Hematopoietic multipotent progenitor cell treated with erythropoietin and hydrocortisone succinate and interleukin-3 and kit ligand, for 17 days (in vitro differentiated cells): ENCODE results near the gene RFX4.

Experiments used
- DNase-seq: peaks from one replicate; pipeline ENCODE4 v3.0.0-alpha.2; 2015; ENCODE audit warnings: low spot score

Gene RFX4

DNA sequence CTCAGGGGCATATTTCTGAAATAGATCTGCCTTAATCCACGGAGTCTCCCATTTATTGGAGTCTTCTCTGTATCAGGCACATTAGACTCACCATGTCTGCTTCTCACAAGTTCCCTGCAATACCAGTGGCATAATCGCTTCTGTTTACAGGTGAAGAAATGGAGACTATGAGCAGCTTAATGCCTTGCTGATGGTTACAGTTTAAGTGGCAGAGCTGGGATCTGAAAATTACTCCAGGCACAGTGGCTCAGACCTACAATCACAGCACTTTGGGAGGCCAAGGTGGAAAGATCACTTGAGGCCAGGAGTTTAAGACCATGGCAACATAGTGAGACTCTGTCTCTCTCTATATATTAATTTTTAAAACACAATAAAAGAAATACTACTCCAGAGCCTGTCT lies 184.4 kb downstream of the RFX4 start:
- DNase-seq, result no peak

DNA sequence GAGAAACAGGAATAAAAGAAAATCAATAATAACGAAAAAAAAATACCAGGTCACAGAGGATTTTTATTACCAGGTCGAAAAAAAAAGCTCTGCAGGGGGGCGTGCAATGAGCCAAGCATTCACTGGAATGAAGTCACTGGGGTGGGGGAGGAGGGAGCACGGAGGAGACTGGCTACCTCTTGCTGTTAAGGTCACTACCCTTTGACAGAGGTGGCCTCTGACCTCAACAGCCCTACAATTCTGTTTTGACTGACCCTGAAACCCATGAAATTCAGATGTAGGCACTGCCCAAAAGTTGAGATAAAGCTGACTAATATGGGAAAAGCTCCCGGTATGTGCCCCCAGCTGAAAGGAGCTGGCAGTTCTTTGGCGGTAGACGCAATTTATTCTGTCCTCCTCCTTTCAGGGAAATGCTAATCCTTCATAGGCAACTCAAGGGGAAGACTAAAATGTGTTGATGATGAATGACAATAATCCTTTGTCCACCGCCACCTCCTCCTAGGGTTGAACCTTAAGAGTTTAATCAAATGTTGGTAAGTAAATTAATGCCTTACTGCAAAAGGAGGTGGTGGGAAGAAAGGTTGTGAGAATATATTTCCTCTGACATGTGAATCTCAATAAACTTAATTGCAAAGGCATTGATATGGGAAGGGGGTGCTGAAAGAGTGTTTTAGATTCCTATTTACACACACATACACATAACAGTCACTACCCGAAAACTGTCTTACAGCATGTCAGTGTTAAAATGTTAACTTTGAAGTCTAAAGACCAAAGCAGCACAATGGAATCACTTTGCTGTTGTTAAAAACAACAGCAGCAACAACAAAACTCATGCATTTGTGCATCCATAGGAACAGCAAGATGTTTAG lies 185.4 kb downstream of the RFX4 start:
- no peak for DNase-seq

DNA sequence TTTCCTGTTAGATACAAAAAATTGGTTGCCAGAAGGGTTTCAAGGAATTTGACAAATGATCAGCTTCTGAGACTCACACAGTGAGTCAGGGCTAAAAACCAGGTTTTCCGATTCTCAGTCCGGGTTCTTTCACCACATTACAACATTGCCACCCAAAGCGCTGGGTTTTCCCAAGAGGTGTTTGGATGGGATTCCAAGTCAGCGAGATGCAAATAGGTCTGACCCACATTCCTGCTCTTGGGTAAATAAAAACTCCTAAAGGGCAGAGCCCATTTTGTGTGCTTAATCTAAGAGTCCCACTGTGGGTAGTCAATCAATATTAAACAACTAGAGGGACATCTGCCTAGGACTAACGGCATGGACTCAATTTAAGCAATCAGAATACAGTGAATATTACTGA lies 186.3 kb downstream of the RFX4 start:
- no peak for DNase-seq

DNA sequence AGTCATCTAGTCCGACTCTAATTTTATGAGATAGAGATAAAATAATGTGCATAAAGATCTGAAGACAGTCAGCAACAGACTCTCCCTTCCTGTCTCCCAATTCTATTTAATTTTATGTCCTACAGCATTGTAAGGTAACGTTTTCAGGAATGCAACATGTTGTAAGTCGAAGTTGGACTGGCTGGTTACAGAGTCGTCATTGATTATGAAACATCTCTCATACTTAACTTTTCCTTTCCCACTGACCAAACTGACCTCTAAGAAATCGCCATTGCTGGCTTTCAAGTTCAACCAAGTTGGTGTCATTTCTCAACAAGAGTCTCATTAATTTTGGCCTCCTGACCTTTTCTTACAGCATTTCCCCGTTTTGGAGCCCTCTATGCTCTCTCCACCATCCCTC lies 186.7 kb downstream of the RFX4 start:
- no peak for DNase-seq

DNA sequence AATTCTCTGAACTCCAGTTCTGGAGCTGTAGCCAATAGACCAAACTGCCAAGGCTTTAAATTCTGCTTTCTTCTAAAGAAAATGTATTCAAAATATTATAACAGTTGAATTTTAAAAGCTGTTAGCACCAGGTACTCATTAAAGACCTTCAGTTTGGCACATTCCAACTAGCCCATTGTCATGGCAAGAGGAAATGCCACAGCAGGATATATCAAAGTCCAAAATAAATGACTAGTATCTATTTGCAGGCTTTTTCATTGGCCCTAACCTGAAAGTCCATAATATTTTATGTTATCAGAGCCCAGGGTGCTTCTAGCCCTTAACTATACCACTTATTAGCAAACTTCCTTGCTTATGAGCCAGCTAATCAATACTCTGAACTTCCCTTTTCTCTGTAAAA lies 188.6 kb downstream of the RFX4 start:
- DNase-seq, result no peak

DNA sequence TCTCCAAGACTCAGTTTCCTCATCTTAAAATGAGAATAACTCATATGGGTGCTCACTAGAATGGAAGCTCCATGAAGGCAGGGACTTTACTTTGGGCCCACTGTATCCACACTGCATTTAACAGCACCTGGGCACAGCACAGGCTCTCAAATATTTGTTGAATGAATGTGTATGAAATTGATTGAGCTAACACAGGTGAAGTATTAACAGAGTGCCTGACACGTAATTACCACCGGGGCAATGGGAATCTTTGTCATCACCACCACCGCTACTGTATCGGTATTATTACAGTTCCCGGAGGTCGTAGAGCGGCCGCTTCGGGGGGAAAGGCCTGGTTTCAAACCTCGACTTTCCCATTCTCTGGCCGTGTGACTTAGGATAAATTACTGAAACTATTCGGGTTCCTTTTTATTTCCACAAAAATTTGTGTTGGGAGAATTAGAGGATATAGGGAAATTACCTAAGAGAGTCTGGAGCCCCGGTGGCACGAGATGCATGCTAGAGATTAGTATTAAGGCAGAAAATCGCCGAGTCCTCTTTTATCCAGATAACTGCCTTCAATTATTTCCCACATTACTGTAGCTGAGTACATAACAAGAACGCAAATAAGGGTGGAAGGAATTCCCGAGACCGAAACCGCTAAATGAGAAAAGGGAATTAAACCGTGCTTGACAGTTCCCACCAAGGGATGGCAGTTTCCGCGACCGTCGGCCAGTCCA lies 190.6 kb downstream of the RFX4 start:
- DNase-seq, result no peak

DNA sequence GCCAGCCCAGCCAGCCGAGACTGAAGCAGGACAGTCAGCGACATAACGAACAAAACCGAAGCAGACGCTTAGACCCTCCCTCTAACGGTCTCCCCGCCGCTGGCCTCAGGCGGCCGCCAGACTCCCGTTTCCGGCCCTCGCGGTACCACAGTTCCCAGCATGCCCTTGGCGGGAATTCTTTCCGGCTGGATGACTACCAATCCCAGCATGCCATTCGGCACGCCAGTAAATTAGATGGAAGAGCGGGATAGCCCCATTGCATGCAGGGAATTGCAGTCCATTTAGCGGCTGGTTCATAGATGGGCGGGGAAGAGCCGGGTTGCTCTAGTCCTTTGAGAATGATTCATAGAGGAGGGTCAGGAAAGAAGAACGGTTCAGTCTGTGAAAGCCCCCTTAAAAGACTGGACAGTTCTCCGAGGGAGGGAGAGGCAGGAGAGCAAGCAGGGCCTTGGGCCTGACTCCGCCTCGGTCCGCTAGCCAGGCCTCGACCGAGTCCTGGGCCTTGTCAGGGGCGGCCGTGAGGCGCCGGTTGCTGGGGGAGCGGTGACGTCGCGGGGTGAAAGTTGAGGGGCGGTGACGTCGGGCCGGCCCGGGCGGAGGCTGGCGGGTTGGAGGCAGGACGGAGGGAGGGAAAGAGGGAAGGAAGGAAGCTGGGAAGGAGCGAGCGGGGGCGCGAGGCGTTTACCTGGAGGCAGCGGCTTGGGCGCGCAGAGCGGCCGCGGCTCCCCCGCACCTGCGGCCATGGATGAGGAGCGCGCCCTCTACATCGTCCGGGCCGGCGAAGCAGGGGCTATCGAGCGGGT lies 191.4 kb downstream of the RFX4 start, which contains the start of gene RIC8B:
Gene RIC8B (plus strand): TSS at position 678 of the 803 bp plus-strand sequence. CDS start 64 bp downstream, at position 742.
- peak; percentile 92 for DNase-seq

DNA sequence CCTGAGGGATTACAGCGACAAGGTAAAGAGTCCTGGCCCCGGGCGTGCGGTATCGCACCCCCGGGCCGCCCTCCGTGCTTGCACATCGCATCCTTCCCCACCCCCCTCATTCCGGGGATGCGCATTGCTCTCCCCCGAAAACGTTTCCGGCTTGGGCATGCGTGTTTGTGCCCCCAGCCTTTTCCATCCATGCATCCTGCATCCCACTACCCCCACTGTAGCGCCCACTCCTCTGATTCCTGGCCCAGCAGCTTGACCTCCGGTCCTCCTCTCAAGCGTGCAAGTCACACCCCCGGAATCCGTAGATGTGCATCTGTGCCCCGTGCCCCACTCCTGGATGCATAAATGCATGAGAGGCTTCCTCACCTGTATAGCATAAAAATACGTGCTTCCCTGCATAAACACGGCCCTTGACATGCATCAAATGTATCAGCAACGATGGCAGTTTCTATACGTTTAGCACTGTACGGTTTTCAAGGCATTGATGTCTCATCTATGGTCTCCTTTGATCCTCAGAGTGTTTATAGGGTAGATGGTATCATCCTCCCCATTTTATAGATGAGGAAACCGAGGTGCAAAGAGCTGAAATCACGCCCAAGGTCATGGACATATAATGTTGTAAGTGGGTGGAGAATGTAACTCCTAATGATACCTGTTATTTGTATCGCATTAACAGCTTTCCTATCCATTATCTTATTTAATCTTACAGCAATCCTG lies 192.2 kb downstream of the RFX4 start:
- no peak for DNase-seq

DNA sequence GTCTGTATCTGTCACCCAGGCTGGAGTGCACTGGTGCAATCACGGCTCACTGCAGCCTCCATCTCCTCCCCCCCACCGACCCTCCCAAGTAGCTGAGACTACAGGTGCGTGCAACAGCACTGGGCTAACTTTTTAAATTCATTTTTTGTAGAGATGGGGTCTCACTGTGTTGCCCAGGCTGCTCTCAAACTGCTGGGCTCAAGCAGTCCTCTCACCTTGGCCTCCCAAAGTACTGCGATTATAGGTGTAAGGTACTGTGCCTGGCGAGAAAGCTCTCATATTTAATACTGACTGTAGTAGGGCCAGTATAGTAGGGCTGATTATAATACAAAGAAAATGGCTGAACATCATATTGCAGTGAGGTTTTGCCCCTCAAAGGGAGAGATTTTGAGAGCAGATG lies 194.1 kb downstream of the RFX4 start:
- no peak for DNase-seq

DNA sequence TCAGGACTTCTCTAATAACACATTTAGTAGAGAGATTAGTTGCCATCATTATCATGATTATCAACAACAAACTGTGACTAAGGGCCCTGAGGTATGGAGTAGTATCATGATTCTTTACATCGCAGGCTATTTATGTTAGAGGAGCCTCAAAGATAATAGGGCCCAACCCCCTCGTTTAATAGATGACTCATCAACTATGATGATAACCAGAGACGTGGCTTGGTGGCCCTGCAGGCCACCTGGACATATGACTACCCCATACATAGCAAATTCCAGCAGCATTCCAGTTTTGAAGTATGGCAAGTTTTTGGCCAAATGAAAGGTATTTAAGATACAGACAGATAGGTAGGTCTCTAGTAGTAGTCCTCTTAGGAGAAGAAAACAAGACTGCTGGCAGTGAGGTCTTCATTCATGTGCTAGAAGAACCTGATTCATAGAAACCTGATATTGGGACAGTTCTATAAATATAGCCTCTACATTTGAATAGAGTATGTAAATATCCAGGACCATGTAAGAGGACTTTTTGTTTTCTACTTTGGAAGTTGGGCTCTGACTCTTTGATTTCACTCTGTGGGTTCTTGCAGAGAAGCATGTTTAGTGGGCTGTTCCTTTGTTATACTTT lies 197.3 kb downstream of the RFX4 start:
- DNase-seq, result no peak

DNA sequence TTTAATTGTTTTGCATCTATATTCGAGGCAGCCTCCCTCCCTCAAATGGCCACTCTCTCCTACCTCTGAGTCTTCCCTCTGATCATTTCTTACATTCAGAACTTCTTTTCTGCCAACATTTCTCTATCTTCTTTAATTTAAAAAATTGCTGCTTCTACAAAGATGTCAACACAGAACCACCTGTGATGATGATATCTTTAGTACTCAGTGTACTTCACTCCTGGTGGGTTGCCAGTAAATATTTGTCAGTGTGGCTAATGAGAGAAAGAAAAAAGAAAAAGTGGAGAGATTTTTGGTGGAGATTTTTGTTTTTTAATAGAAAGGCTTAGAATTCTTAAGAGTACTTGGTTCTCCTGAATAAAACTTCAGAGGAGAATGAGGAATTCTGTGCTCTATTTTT lies 199.8 kb downstream of the RFX4 start:
- no peak for DNase-seq

DNA sequence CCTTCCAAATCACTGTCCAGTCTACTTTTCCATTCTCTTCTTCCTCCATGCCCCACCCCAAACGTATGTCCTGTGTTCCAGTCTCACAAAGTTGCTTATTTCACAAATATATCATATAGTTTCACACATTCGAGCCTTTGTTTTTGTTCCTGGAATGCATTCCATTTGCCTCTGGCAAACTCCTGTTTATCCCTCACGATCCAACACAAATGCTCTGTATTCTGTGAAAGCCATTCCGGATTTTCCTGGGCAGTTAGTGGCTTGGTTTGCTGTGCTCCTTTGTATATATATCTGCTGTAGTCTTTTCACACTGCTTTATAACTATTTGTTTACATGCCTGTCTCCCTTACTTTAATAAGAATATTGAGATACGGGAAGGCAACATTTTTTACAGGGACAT lies 200.7 kb downstream of the RFX4 start:
- no peak for DNase-seq

DNA sequence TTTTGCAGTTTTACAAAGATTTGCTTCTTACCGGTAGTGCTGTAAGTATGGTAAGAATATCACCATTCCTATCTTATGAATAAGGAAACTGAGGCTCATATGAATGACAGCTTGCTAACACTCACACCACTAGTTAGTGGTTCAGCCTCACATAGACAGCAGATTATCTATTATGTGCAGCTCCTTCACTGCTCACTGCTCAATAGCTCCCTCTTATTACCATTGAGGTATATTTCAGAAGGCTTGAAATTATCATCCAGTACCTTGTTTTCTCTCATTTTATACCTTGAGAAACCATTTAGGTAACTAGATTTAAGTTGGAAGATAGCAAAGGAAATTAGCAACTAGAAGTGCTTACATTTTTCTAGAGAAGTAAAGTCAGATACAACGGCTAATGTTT lies 207.2 kb downstream of the RFX4 start:
- DNase-seq, result no peak

DNA sequence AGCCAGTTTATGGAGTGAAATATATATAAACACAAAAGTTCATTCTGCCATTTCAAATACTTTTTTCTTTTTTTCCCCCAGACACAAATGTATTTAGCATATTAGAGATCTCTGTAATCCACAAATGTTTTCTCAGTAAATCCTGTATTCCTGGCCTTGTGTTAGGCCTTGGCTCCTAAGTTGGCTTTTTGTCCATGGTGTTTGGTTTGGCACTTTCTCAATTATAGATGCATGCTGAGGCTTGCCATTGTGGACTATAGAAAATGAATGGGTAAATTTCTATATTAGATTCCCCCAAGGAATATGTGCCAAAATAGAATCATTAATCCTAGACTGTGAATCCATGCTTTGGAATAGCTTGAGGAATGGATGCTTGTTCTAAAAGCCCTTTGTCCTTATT lies 208.7 kb downstream of the RFX4 start:
- no peak for DNase-seq

DNA sequence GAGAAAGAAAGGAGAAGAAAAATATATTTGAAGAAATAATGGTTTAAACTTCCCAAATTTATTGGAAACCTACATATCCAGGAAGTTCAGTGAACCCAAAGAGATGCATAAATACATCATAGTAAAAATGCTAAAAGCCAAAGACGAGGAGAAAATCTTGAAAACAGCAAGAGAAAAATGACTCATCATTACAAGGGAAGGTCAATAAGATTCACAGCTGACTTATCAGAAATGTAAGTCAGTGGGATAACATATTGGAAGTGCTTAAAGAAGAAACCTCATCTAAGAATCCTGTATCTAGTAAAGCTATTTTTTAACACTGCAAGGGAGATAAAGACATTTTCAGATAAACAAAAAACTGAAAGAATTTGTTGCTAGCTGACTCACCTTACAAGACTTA lies 211.6 kb downstream of the RFX4 start:
- DNase-seq, result no peak

DNA sequence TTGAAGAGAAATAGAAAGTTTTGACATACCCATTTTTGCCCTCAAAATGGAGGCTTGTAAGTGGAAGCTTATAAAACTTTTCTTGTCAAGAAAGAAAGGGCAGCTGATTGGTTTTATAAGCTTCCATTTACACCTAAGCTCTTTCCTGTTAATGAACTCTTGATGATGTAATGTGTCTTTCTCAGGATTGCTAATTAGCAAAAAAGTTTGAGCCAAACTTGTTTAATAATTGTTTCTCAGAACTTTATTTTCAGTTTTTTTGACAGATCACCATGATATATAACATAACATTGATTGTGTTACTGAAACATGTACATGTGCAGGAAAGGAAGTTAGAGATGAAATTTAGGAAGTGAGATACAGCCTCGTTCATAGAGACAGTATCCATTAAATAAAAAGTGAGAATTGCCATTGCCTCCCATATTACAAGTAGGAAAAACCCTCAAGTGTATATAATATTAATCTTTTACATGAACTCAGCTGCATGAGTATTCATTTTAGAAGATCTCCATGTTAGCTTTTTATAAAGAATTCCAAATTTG lies 218.4 kb downstream of the RFX4 start:
- no peak for DNase-seq

DNA sequence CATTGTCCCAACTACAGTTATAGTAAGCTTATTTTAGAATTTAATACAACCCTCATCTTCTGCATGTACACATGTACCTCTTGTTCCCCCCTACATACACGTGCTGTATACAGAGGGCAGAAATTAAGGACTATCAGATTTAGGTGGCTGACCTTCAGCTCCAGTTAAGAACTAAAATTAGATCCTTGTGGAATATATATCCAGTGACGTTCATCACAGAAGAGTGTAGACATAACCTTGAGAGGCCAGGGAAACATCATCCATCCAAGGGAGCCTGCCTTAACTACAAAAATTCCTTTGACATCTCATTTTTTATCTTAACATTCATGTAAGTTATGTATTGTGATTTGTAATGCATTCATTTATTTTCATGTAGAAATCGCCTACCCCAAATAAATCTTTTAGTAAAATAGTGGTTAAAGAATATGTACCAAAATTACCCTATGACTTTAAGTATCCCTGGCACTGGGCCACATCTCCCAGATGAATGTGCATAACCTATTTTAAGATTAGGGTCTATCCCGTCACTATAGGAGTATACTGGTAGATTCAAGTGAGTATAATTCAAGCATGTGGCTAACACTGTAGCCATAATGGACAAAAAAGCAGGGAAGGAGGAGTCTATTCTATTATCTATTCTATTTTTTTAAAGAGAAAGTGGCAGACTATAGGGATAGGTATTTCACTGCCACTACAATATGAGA lies 219.2 kb downstream of the RFX4 start:
- DNase-seq, result no peak

DNA sequence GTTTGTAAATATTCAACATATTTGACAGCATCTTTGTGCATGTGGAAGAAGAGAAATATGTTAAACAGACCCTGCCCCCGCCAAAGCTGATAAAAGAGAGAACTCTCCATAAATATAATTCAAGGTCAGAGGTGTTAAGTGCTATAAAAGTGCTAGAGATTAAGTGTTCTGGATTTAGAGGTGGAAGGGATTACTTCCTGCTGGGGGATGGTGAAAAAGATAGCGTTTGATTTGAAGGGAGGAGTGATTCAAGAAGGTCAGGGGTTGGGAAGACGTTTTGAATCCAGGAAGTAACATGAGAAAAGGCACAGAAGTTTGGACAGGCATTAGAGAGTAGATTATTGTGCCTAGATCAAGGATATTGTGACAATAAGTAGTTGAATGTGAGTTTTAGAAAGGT lies 221.9 kb downstream of the RFX4 start:
- DNase-seq, result no peak
